HEK293 (cell line): Measurements from ENCODE around the gene ITGA8.
A peak's percentile ranks its signal among the peaks of the same experiment; 100 is the strongest.

Experiments
- FEZF1 ChIP-seq: fragments of 450-650 bp; formaldehyde crosslinking; IDR thresholded peaks from 2 replicates; pipeline ENCODE4 v1.5.1; 2016; ENCODE audit warnings: missing biosample characterization, missing genetic modification characterization
- IKZF3 ChIP-seq: fragments of 450-650 bp; IDR thresholded peaks from 2 replicates; pipeline ENCODE4 v1.5.0; 2018; ENCODE audit warnings: missing biosample characterization, mild to moderate bottlenecking, missing genetic modification characterization, moderate library complexity
- OSR2 ChIP-seq: fragments of 450-650 bp; formaldehyde crosslinking; IDR thresholded peaks from 2 replicates; pipeline ENCODE4 v1.5.1; 2016; ENCODE audit warnings: missing biosample characterization, missing genetic modification characterization
- PRDM1 ChIP-seq: fragments of 450-650 bp; formaldehyde crosslinking; IDR thresholded peaks from 2 replicates; pipeline ENCODE4; 2016; ENCODE audit warnings: missing biosample characterization, missing genetic modification characterization
- SP3 ChIP-seq: fragments of 450-650 bp; formaldehyde crosslinking; IDR thresholded peaks from 2 replicates; pipeline ENCODE4 v1.5.1; 2016; ENCODE audit warnings: missing biosample characterization, missing genetic modification characterization
- ZBTB17 ChIP-seq: fragments of 450-650 bp; formaldehyde crosslinking; IDR thresholded peaks from 2 replicates; pipeline ENCODE4 v1.5.1; 2016; ENCODE audit warnings: missing biosample characterization, missing genetic modification characterization
- ZNF10 ChIP-seq: fragments of 450-650 bp; formaldehyde crosslinking; IDR thresholded peaks from 2 replicates; pipeline ENCODE4 v1.5.1; 2017; ENCODE audit warnings: missing biosample characterization, missing genetic modification characterization
- ZNF132 ChIP-seq: fragments of 450-650 bp; formaldehyde crosslinking; IDR thresholded peaks from 2 replicates; pipeline ENCODE4 v1.5.1; 2017; ENCODE audit warnings: missing biosample characterization, missing genetic modification characterization, borderline replicate concordance
- ZNF140 ChIP-seq: fragments of 450-650 bp; formaldehyde crosslinking; IDR thresholded peaks from 2 replicates; pipeline ENCODE4 v1.5.1; 2016; ENCODE audit warnings: missing biosample characterization, missing genetic modification characterization
- ZNF433 ChIP-seq: fragments of 450-650 bp; formaldehyde crosslinking; IDR thresholded peaks from 2 replicates; pipeline ENCODE4 v1.5.1; 2016; ENCODE audit warnings: missing biosample characterization, missing genetic modification characterization, low read depth
- ZNF660 ChIP-seq: fragments of 450-650 bp; IDR thresholded peaks from 2 replicates; pipeline ENCODE4 v1.5.1; 2018; ENCODE audit warnings: missing biosample characterization, mild to moderate bottlenecking, missing genetic modification characterization
- ZNF664 ChIP-seq: fragments of 450-650 bp; formaldehyde crosslinking; IDR thresholded peaks from 2 replicates; pipeline ENCODE4 v1.5.1; 2016; ENCODE audit warnings: missing biosample characterization, missing genetic modification characterization
- ZNF677 ChIP-seq: fragments of 450-650 bp; IDR thresholded peaks from 2 replicates; pipeline ENCODE4 v1.5.0; 2018; ENCODE audit warnings: missing biosample characterization, mild to moderate bottlenecking, missing genetic modification characterization, moderate library complexity
- ZSCAN16 ChIP-seq: fragments of 450-650 bp; formaldehyde crosslinking; IDR thresholded peaks from 2 replicates; pipeline ENCODE4 v1.5.1; 2016; ENCODE audit warnings: missing biosample characterization, missing genetic modification characterization
- TF ChIP-seq, protein P1 (sequence below): fragments of 450-650 bp; formaldehyde crosslinking; IDR thresholded peaks from 2 replicates; pipeline ENCODE4 v1.5.1; 2016; ENCODE audit warnings: missing biosample characterization, missing genetic modification characterization
- TF ChIP-seq, protein P2 (sequence below): fragments of 450-650 bp; formaldehyde crosslinking; IDR thresholded peaks from 2 replicates; pipeline ENCODE4 v1.5.1; 2017; ENCODE audit warnings: missing biosample characterization, mild to moderate bottlenecking, missing genetic modification characterization, moderate library complexity
- TF ChIP-seq, protein P3 (sequence below): fragments of 450-650 bp; formaldehyde crosslinking; IDR thresholded peaks from 2 replicates; pipeline ENCODE4 v1.5.1; 2016; ENCODE audit warnings: missing biosample characterization, missing genetic modification characterization
- TF ChIP-seq, protein P4 (sequence below): fragments of 450-650 bp; formaldehyde crosslinking; IDR thresholded peaks from 2 replicates; pipeline ENCODE4 v1.5.1; 2016; ENCODE audit warnings: missing biosample characterization, missing genetic modification characterization
- TF ChIP-seq, protein P5 (sequence below): fragments of 450-650 bp; formaldehyde crosslinking; IDR thresholded peaks from 2 replicates; pipeline ENCODE4; 2016; ENCODE audit warnings: missing biosample characterization, missing genetic modification characterization
- TF ChIP-seq, protein P6 (sequence below): IDR thresholded peaks from 2 replicates; pipeline ENCODE4 v1.6.1; 2011; ENCODE audit warnings: mild to moderate bottlenecking, low read depth, low read length, borderline replicate concordance
- TF ChIP-seq, protein P7 (sequence below): fragments of 450-650 bp; formaldehyde crosslinking; IDR thresholded peaks from 2 replicates; pipeline ENCODE4 v1.5.1; 2016; ENCODE audit warnings: missing biosample characterization, missing genetic modification characterization
- TF ChIP-seq, protein P8 (sequence below): fragments of 450-650 bp; formaldehyde crosslinking; IDR thresholded peaks from 2 replicates; pipeline ENCODE4 v1.5.1; 2017; ENCODE audit warnings: missing biosample characterization, missing genetic modification characterization
- TF ChIP-seq, protein P9 (sequence below): fragments of 450-650 bp; formaldehyde crosslinking; IDR thresholded peaks from 2 replicates; pipeline ENCODE4 v1.5.1; 2016; ENCODE audit warnings: missing biosample characterization, missing genetic modification characterization

ITGA8 gene

DNA sequence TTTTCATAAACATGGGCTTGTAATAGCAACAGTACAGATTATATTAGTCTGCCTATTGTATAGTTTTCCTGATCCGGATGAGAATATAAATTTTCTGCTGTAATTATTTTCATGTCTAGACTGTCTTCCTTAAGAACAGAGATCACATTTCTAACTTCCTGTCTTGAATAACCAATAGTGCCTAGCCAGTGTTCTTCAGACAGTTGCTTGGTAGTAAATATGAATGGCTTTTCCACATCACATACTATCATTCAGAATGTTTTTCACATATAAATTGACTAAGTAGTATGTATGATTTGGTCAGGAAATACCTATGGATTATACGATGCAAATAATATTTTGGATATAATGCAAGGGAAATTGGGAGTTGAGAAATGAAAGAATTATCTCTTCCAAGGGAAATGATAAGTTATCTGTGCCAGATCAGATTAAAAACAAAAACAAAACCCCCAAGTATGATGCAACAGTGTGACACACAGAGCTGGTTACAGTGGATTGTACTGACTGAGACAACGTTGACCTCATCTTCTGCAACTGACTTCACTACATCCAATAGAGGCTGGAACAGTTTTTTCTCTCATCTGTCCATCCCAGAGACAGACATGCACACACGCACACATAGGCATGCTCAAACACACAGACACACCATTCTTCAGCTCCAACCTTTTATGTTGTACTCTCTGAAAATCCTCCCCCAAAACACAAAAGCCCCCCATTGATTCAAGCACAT, 16.4 kb downstream of the ITGA8 start (continued):
- TF ChIP-seq, protein P1, sequence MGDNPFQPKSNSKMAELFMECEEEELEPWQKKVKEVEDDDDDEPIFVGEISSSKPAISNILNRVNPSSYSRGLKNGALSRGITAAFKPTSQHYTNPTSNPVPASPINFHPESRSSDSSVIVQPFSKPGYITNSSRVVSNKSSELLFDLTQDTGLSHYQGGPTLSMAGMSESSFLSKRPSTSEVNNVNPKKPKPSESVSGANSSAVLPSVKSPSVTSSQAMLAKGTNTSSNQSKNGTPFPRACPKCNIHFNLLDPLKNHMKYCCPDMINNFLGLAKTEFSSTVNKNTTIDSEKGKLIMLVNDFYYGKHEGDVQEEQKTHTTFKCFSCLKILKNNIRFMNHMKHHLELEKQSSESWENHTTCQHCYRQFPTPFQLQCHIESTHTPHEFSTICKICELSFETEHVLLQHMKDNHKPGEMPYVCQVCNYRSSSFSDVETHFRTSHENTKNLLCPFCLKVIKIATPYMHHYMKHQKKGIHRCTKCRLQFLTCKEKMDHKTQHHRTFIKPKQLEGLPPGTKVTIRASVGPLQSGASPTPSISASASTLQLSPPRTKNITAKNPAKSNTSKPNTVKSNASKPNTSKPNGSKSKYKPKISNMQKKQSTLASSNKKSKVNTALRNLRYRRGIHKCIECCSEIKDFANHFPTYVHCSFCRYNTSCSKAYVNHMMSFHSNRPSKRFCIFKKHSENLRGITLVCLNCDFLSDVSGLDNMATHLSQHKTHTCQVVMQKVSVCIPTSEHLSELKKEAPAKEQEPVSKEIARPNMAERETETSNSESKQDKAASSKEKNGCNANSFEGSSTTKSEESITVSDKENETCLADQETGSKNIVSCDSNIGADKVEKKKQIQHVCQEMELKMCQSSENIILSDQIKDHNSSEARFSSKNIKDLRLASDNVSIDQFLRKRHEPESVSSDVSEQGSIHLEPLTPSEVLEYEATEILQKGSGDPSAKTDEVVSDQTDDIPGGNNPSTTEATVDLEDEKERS: no peak
- TF ChIP-seq, protein P2, sequence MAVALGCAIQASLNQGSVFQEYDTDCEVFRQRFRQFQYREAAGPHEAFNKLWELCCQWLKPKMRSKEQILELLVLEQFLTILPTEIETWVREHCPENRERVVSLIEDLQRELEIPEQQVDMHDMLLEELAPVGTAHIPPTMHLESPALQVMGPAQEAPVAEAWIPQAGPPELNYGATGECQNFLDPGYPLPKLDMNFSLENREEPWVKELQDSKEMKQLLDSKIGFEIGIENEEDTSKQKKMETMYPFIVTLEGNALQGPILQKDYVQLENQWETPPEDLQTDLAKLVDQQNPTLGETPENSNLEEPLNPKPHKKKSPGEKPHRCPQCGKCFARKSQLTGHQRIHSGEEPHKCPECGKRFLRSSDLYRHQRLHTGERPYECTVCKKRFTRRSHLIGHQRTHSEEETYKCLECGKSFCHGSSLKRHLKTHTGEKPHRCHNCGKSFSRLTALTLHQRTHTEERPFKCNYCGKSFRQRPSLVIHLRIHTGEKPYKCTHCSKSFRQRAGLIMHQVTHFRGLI (tag by site-specific recombination): no peak
- TF ChIP-seq, protein P3, sequence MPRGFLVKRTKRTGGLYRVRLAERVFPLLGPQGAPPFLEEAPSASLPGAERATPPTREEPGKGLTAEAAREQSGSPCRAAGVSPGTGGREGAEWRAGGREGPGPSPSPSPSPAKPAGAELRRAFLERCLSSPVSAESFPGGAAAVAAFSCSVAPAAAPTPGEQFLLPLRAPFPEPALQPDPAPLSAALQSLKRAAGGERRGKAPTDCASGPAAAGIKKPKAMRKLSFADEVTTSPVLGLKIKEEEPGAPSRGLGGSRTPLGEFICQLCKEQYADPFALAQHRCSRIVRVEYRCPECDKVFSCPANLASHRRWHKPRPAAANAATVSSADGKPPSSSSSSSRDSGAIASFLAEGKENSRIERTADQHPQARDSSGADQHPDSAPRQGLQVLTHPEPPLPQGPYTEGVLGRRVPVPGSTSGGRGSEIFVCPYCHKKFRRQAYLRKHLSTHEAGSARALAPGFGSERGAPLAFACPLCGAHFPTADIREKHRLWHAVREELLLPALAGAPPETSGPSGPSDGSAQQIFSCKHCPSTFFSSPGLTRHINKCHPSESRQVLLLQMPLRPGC: peak; percentile 56; the same call in 1 of the 2 replicates
- TF ChIP-seq ZBTB17 (tag by site-specific recombination) (peak; percentile 90), ZNF132 (tag by site-specific recombination) (no peak), OSR2 (tag by site-specific recombination) (peak; percentile 34; the same call in 1 of the 2 replicates), ZNF140 (tag by site-specific recombination) (no peak), ZSCAN16 (tag by site-specific recombination) (no peak), PRDM1 (tag by site-specific recombination) (no peak), ZNF433 (tag by site-specific recombination) (no peak), ZNF10 (tag by site-specific recombination) (peak; percentile 38; the same call in 1 of the 2 replicates), ZNF660 (tag by site-specific recombination) (peak; percentile 44; the same call in 1 of the 2 replicates), IKZF3 (tag by site-specific recombination) (peak; percentile 86), SP3 (no peak), ZNF677 (tag by site-specific recombination) (no peak), ZNF664 (tag by site-specific recombination) (no peak), FEZF1 (peak; percentile 48; the same call in 1 of the 2 replicates)
- TF ChIP-seq, protein P4, sequence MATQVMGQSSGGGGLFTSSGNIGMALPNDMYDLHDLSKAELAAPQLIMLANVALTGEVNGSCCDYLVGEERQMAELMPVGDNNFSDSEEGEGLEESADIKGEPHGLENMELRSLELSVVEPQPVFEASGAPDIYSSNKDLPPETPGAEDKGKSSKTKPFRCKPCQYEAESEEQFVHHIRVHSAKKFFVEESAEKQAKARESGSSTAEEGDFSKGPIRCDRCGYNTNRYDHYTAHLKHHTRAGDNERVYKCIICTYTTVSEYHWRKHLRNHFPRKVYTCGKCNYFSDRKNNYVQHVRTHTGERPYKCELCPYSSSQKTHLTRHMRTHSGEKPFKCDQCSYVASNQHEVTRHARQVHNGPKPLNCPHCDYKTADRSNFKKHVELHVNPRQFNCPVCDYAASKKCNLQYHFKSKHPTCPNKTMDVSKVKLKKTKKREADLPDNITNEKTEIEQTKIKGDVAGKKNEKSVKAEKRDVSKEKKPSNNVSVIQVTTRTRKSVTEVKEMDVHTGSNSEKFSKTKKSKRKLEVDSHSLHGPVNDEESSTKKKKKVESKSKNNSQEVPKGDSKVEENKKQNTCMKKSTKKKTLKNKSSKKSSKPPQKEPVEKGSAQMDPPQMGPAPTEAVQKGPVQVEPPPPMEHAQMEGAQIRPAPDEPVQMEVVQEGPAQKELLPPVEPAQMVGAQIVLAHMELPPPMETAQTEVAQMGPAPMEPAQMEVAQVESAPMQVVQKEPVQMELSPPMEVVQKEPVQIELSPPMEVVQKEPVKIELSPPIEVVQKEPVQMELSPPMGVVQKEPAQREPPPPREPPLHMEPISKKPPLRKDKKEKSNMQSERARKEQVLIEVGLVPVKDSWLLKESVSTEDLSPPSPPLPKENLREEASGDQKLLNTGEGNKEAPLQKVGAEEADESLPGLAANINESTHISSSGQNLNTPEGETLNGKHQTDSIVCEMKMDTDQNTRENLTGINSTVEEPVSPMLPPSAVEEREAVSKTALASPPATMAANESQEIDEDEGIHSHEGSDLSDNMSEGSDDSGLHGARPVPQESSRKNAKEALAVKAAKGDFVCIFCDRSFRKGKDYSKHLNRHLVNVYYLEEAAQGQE (tag by site-specific recombination): no peak
- TF ChIP-seq, protein P5, sequence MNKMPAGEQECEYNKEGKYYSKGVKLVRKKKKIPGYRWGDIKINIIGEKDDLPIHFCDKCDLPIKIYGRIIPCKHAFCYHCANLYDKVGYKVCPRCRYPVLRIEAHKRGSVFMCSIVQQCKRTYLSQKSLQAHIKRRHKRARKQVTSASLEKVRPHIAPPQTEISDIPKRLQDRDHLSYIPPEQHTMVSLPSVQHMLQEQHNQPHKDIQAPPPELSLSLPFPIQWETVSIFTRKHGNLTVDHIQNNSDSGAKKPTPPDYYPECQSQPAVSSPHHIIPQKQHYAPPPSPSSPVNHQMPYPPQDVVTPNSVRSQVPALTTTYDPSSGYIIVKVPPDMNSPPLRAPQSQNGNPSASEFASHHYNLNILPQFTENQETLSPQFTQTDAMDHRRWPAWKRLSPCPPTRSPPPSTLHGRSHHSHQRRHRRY (tag by site-specific recombination): no peak
- TF ChIP-seq, protein P6, sequence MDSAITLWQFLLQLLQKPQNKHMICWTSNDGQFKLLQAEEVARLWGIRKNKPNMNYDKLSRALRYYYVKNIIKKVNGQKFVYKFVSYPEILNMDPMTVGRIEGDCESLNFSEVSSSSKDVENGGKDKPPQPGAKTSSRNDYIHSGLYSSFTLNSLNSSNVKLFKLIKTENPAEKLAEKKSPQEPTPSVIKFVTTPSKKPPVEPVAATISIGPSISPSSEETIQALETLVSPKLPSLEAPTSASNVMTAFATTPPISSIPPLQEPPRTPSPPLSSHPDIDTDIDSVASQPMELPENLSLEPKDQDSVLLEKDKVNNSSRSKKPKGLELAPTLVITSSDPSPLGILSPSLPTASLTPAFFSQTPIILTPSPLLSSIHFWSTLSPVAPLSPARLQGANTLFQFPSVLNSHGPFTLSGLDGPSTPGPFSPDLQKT: no peak
- TF ChIP-seq, protein P7, sequence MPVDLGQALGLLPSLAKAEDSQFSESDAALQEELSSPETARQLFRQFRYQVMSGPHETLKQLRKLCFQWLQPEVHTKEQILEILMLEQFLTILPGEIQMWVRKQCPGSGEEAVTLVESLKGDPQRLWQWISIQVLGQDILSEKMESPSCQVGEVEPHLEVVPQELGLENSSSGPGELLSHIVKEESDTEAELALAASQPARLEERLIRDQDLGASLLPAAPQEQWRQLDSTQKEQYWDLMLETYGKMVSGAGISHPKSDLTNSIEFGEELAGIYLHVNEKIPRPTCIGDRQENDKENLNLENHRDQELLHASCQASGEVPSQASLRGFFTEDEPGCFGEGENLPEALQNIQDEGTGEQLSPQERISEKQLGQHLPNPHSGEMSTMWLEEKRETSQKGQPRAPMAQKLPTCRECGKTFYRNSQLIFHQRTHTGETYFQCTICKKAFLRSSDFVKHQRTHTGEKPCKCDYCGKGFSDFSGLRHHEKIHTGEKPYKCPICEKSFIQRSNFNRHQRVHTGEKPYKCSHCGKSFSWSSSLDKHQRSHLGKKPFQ: no peak
- TF ChIP-seq, protein P8, sequence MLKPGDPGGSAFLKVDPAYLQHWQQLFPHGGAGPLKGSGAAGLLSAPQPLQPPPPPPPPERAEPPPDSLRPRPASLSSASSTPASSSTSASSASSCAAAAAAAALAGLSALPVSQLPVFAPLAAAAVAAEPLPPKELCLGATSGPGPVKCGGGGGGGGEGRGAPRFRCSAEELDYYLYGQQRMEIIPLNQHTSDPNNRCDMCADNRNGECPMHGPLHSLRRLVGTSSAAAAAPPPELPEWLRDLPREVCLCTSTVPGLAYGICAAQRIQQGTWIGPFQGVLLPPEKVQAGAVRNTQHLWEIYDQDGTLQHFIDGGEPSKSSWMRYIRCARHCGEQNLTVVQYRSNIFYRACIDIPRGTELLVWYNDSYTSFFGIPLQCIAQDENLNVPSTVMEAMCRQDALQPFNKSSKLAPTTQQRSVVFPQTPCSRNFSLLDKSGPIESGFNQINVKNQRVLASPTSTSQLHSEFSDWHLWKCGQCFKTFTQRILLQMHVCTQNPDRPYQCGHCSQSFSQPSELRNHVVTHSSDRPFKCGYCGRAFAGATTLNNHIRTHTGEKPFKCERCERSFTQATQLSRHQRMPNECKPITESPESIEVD (tag by site-specific recombination): no peak
- TF ChIP-seq, protein P9, sequence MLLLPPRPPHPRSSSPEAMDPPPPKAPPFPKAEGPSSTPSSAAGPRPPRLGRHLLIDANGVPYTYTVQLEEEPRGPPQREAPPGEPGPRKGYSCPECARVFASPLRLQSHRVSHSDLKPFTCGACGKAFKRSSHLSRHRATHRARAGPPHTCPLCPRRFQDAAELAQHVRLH: peak; percentile 42; the same call in 1 of the 2 replicates
